ENCODE measurements around the gene PSMA8. TPM values are rescaled to one million over a fixed set of nuclear protein-coding genes. Genes with fewer than 3 reads are reported as not detected.

PSMA8 gene
- total RNA-seq, 1 donor from 2014 or later, result not detected

GRCh38 chr18:26225915-26226228 lies 92.2 kb downstream of the PSMA8 start:
- Mint-ChIP-seq H3K36me3 (ENCODE audit: low read depth, unreplicated experiment) (no peaks in the 10 kb centered on the region), H3K4me3 (ENCODE audit: unreplicated experiment) (peak overlapping the region; percentile 94), H3K9me3 (ENCODE audit: unreplicated experiment) (no peaks in the 10 kb centered on the region), H3K27me3 (ENCODE audit: unreplicated experiment) (peaks cover 2% of the 10 kb centered on the region), H3K27ac (ENCODE audit: unreplicated experiment) (peak overlapping the region; percentile 88), H3K4me1 (ENCODE audit: unreplicated experiment) (peaks cover 12% of the 10 kb centered on the region)
- TF ChIP-seq CTCF (IDR thresholded peaks at IDR 0.05; ENCODE audit: unreplicated experiment), result no peak
- no peak for DNase-seq (ENCODE audit: low spot score)

- Mint-ChIP-seq H3K4me3 (ENCODE audit: unreplicated experiment) (peak within 1 kb of the TSS; percentile 95), H3K27me3 (ENCODE audit: unreplicated experiment) (peaks cover 2% of the 10 kb centered on the region), H3K9me3 (ENCODE audit: unreplicated experiment) (no peaks in the 10 kb centered on the region), H3K4me1 (ENCODE audit: unreplicated experiment) (peaks cover 12% of the 10 kb centered on the region), H3K27ac (ENCODE audit: unreplicated experiment) (peak within 1 kb of the TSS; percentile 88), H3K36me3 (ENCODE audit: low read depth, unreplicated experiment) (no peaks in the 10 kb centered on the region)
- TF ChIP-seq CTCF (IDR thresholded peaks at IDR 0.05; ENCODE audit: unreplicated experiment), result no peak
- peak; percentile 98 for DNase-seq (ENCODE audit: low spot score)
Measured at GRCh38 chr18:26226229-26227050, 92.8 kb downstream of the PSMA8 start, which contains the start of gene TAF4B. Gene TAF4B, plus strand, starts transcription at chr18:26226445. Its CDS starts 489 bp downstream, at chr18:26226934.

GRCh38 chr18:26227051-26227670 lies 93.5 kb downstream of the PSMA8 start:
- no peaks in the 10 kb centered on the region for H3K36me3 Mint-ChIP-seq (ENCODE audit: low read depth, unreplicated experiment)
- H3K27ac Mint-ChIP-seq (ENCODE audit: unreplicated experiment), result peak overlapping the region; percentile 49
- DNase-seq (ENCODE audit: low spot score), result no peak
- H3K27me3 Mint-ChIP-seq (ENCODE audit: unreplicated experiment), result peaks cover 2% of the 10 kb centered on the region
- H3K9me3 Mint-ChIP-seq (ENCODE audit: unreplicated experiment), result no peaks in the 10 kb centered on the region
- TF ChIP-seq CTCF (IDR thresholded peaks at IDR 0.05; ENCODE audit: unreplicated experiment), result no peak
- peaks cover 12% of the 10 kb centered on the region for H3K4me1 Mint-ChIP-seq (ENCODE audit: unreplicated experiment)
- H3K4me3 Mint-ChIP-seq (ENCODE audit: unreplicated experiment), result peak overlapping the region; percentile 95

- Mint-ChIP-seq H3K4me1 (ENCODE audit: unreplicated experiment) (peaks cover 15% of the 10 kb centered on the region), H3K27me3 (ENCODE audit: unreplicated experiment) (peaks cover 2% of the 10 kb centered on the region), H3K9me3 (ENCODE audit: unreplicated experiment) (no peaks in the 10 kb centered on the region), H3K27ac (ENCODE audit: unreplicated experiment) (no peak overlapping the region), H3K36me3 (ENCODE audit: low read depth, unreplicated experiment) (no peaks in the 10 kb centered on the region), H3K4me3 (ENCODE audit: unreplicated experiment) (no peak overlapping the region)
- DNase-seq (ENCODE audit: low spot score), result no peak
- TF ChIP-seq CTCF (IDR thresholded peaks at IDR 0.05; ENCODE audit: unreplicated experiment), result no peak
Measured at GRCh38 chr18:26228562-26229260, 95.0 kb downstream of the PSMA8 start.

Data from endothelial cell (in vitro differentiated cells).